BE2C (cell line): Measurements from ENCODE around the gene FANCC.

Experiments used
- DNase-seq: peaks from one replicate; pipeline ENCODE4 v3.0.0-alpha.2; 2020
- H3K27me3 ChIP-seq: fragments of 250-450 bp; sonication (Bioruptor Pico); 2 replicates; pipeline ENCODE4 v1.5.1; 2020; ENCODE audit warnings: mild to moderate bottlenecking
- H3K36me3 ChIP-seq: fragments of 250-450 bp; sonication (Bioruptor Pico); 2 replicates; pipeline ENCODE4 v1.5.1; 2020; ENCODE audit warnings: mild to moderate bottlenecking
- H3K4me1 ChIP-seq: fragments of 250-450 bp; sonication (Bioruptor Pico); 2 replicates; pipeline ENCODE4 v1.5.1; 2020
- H3K4me3 ChIP-seq: 2 replicates; pipeline ENCODE4 v1.5.1; 2011; ENCODE audit warnings: low read depth, low read length
- H3K9me3 ChIP-seq: fragments of 250-450 bp; sonication (Bioruptor Pico); 2 replicates; pipeline ENCODE4 v1.5.1; 2020
- TF ChIP-seq, protein P1 (sequence below): IDR thresholded peaks from 2 replicates; pipeline ENCODE4 v1.5.1; 2012; ENCODE audit warnings: mild to moderate bottlenecking, low read depth, low read length

Gene FANCC

DNA sequence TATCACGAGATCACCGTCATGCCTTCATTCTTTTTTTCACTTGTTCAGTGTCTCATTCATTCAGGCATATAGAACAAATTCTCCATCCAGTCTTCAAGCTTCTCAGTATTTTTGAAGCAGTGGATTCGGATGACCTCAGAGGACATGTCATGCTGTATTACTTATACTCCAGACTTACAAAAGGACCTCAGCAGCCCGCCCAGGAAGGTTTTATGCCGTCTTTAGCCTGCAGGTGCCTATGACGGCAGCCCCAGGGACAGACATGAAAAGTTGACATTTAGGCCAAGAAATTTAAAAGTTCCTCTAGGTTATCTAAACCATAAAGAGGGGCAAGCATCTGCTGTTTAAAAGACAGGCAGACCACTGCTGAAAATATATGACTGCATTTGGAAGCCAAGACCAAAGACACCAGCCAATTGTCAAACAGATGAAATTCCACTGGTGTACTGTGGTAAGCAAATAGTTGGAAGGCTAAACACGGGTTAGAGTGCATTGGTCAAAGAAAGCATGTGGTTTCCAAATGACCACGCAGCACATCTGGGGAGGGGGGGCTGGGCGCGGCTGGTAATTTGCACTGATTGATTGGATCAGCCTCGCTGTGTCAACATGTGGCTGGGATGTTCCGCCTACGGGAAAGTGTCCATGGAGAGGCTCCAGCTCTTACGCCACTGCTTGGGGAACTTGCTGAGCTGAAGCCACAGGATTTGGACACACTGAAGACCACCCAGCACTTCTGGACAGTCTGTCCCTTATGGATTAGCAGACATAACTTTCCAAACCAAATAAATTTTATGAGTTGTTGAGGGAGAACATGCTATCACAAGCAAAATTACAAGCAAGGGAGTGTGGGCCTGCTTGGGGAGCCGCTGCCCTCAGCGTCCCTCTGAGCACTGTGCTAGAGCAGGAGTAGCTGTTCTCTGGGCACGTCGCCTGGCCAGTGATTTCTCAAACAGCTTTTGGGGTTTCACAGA lies 173.6 kb downstream of the FANCC start:
- DNase-seq = no peak
- no peak overlapping the region for H3K4me3 ChIP-seq
- H3K36me3 ChIP-seq = no peaks in the 10 kb centered on the region; the same call in 1 of the 2 replicates
- H3K9me3 ChIP-seq = no peaks in the 10 kb centered on the region
- peaks cover 10% of the 10 kb centered on the region for H3K4me1 ChIP-seq
- TF ChIP-seq, protein P1, sequence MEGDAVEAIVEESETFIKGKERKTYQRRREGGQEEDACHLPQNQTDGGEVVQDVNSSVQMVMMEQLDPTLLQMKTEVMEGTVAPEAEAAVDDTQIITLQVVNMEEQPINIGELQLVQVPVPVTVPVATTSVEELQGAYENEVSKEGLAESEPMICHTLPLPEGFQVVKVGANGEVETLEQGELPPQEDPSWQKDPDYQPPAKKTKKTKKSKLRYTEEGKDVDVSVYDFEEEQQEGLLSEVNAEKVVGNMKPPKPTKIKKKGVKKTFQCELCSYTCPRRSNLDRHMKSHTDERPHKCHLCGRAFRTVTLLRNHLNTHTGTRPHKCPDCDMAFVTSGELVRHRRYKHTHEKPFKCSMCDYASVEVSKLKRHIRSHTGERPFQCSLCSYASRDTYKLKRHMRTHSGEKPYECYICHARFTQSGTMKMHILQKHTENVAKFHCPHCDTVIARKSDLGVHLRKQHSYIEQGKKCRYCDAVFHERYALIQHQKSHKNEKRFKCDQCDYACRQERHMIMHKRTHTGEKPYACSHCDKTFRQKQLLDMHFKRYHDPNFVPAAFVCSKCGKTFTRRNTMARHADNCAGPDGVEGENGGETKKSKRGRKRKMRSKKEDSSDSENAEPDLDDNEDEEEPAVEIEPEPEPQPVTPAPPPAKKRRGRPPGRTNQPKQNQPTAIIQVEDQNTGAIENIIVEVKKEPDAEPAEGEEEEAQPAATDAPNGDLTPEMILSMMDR = no peak
- H3K27me3 ChIP-seq = no peaks in the 10 kb centered on the region

DNA sequence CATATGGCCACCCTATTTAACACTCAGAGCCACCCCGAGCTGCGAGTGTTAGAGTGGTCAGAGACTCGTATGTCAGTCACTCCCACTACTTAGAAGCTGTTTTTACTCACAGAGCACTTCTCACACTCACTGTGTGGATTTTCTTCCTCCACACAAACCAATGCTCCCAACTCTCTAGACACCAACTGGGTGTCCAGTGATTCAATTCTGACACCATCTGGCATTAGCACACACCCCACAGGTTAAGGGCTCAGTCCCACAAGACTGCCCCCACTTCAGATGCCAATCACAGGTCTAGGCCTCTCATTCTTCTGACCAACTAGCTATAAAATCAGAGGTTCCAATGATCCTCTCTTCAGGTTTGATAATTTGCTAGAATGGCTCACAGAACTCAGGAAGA lies 174.8 kb downstream of the FANCC start:
- Histone ChIP-seq H3K27me3 (no peaks in the 10 kb centered on the region), H3K36me3 (no peaks in the 10 kb centered on the region; the same call in 1 of the 2 replicates), H3K9me3 (no peaks in the 10 kb centered on the region), H3K4me1 (peaks cover 19% of the 10 kb centered on the region), H3K4me3 (no peak overlapping the region)
- TF ChIP-seq, protein P1 = no peak
- DNase-seq = no peak

DNA sequence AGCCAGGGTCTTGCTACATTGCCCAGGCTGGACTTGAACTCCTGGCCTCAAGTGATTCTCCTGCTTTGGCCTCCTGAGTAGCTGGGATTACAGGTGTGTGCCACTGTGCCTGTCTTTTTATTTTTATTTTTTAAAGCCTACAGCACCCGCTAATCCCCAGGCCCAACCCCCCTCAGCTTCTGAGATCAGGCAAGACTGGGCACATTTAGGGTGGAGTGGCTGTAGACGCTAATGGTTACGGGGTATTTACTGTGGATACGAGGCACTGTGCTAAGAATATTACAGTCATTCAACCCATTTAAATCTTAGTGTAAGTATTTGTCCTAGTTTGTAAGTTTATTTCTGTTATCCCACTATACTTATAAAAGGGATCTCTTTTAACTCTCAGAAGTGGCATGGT lies 175.2 kb downstream of the FANCC start:
- no peak overlapping the region for H3K4me3 ChIP-seq

DNA sequence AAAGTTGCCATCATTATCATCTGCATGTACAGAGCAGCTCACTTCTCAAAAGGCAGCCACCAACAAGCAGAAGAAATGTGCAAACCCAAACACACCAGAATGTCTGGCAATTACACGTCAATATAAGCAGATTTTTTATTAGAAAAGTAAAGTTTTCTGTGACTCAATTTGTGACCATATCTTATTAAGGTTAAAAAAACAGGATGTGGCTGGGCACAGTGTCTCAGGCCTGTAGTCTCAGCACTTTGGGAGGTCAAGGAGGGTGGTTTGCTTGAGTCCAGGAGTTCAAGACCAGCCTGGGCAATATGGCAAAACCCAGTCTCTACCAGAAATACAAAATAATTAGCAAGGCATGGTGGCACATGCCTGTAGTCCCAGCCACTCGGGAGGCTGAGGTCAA lies 176.7 kb downstream of the FANCC start:
- Histone ChIP-seq H3K36me3 (no peaks in the 10 kb centered on the region; the same call in 1 of the 2 replicates), H3K4me3 (no peak overlapping the region), H3K4me1 (peaks cover 27% of the 10 kb centered on the region), H3K9me3 (no peaks in the 10 kb centered on the region), H3K27me3 (no peaks in the 10 kb centered on the region)
- TF ChIP-seq, protein P1 = no peak
- DNase-seq = no peak

More for the DNA sequence above, 175.2 kb downstream of the FANCC start:
- no peak for DNase-seq
- Histone ChIP-seq H3K4me1 (peaks cover 23% of the 10 kb centered on the region), H3K27me3 (no peaks in the 10 kb centered on the region), H3K9me3 (no peaks in the 10 kb centered on the region), H3K36me3 (no peaks in the 10 kb centered on the region; the same call in 1 of the 2 replicates)
- TF ChIP-seq, protein P1 = no peak

DNA sequence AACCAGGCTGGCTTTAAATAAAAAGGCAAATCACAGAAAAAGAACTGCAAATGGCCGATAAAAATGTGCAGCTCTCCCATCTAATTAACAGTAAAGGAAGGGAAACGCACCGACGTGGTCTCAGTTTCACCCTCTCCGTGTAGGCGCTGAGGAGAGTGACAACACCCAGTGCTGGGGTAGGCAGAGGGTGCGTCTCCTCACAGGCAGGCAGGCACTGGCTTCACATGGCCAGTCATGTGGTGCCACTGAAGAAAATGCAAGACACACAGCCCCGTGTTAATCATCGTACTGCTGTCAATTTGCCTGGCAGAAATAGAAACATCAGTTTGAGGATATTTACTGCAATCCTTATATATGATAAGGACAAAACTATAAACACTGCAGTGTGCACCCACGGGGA lies 178.4 kb downstream of the FANCC start:
- peak overlapping the region; percentile 33 for H3K4me3 ChIP-seq
- DNase-seq = peak; percentile 53
- TF ChIP-seq, protein P1 = no peak

DNA sequence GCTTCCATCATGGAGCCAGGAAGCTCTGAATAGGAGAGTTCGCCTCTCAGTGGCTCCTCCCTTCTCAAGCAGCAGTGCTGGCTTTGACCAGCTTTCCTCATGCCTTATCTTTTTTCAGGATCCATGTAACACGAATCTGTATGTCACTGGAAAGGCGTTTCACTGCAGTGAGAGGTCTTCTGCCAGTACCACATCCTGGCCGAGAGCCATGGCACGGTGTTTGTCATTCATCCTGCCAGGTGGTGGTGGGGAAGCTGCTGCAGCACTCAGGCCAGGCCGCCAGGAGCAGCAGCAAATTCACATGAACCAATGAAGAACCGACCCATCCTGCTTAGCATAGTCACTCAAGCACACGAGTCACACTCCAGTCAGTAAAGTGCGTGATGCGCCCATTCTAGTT lies 179.0 kb downstream of the FANCC start:
- TF ChIP-seq, protein P1 = peak; percentile 68
- Histone ChIP-seq H3K9me3 (no peaks in the 10 kb centered on the region), H3K27me3 (no peaks in the 10 kb centered on the region), H3K4me1 (peaks cover 39% of the 10 kb centered on the region), H3K36me3 (no peaks in the 10 kb centered on the region), H3K4me3 (peak overlapping the region; percentile 33)
- DNase-seq = peak; percentile 96

More for the DNA sequence above, 178.4 kb downstream of the FANCC start:
- H3K36me3 ChIP-seq = no peaks in the 10 kb centered on the region; the same call in 1 of the 2 replicates
- no peaks in the 10 kb centered on the region for H3K27me3 ChIP-seq
- H3K4me1 ChIP-seq = peaks cover 33% of the 10 kb centered on the region
- H3K9me3 ChIP-seq = no peaks in the 10 kb centered on the region
